Jurkat, Clone E6-1 (cell line): ENCODE measurements around the gene MOB1B.
A peak's percentile ranks its signal among the peaks of the same experiment; 100 is the strongest.

Experiments
- DNase-seq: peaks from one replicate; pipeline ENCODE4 v3.0.0-alpha.2; 2011; ENCODE audit warnings: low read depth, low spot score
- H3K4me3 ChIP-seq: 2 replicates; pipeline ENCODE4 v1.5.1; 2011; ENCODE audit warnings: mild to moderate bottlenecking, low read length, control low read depth, moderate library complexity

Gene MOB1B

DNA sequence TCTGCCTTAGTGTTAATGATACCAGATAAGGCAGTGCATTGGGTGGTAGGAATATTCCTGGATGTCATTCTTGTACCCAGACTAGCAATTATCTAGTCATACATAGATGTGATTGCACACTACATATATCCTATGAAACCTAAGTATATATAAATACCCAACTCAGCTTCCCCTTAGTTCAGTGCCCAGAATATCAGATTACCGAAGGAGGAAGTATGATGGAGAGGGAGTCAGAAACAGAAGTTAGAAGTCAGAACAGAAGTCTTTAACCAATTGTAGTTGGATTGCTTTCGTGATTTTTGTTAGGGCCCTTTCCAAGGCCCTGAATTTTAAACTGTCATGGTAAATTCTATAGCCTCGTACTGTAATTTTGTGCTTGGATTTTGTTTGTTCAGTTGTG, 42.9 kb downstream of the MOB1B start:
- no peak overlapping the region for H3K4me3 ChIP-seq
- no peak for DNase-seq

DNA sequence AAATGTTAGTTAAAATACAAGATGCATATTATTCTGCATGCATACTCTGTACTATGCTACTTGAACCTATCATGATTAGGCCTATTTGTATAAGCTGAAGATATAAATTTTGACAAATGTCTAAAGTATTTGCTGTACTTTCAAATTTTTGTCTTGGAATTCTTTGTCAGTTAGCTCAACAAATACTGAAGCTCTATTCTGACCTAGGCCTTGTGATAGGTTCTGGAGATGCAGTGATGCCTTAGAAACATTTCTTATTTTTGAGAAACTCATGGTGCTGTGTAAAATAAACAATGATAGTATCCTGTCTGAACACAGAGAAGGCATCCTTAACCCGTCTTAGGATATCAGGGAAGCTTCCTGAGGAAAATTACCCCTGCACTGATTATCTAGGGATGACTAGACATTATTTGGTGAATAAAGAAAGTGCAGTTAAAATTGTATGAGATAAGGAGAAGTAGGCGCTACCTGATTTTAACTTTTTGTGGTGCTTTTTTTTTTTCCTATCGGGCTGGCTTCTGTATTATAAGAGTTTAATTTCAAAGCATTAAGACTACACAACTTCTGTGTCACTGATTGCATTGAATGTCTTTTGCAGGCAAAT, 43.4 kb downstream of the MOB1B start:
- no peak overlapping the region for H3K4me3 ChIP-seq
- DNase-seq, result no peak

DNA sequence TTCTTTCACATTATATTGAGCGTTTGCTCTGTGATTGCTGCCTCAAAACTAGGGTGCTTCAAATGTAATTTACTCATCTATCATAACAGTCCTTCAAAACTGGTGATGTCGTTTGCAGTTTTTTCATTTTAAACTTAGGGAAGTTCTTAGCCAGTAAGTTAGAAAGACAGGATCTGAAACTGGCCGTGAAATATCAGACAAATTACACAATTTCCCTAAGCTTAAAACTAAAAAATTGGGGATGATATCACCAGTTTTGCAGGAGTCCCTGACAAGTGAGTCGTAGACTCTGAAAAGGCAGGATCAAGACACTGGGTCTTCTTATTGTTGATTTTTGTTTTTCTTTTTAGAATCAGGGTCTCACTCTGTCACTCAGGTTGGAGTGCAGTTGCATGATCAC, 44.8 kb downstream of the MOB1B start:
- no peak for DNase-seq
- no peak overlapping the region for H3K4me3 ChIP-seq

DNA sequence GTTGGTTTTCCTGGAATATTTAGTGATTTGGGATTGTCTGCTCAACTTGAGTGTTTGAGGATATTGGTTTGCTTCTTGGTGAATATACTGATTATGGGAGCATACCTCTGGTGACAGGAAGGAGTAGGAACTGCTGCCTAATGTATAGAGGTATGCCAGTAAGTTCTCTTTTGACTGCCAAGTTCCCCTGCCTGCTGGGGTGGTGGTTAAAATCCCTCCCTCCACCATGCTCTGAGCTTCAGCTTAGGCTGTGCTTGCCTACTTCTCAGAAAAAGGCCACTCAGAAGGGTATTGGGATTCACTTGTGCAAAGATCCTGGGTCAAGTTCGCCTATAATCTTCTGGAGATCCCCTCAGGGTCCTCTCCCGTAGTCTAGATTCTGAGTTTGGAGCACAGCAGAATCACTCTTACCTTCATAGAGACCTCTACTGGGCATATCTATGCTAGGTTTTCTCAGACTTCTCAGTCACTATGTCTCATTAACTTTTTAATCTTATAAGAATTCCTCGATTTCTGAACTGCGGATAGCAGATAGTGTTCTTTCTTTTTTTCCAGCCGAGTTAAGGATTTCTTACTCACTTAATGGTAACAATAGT, 46.6 kb downstream of the MOB1B start:
- H3K4me3 ChIP-seq, result no peak overlapping the region
- no peak for DNase-seq

DNA sequence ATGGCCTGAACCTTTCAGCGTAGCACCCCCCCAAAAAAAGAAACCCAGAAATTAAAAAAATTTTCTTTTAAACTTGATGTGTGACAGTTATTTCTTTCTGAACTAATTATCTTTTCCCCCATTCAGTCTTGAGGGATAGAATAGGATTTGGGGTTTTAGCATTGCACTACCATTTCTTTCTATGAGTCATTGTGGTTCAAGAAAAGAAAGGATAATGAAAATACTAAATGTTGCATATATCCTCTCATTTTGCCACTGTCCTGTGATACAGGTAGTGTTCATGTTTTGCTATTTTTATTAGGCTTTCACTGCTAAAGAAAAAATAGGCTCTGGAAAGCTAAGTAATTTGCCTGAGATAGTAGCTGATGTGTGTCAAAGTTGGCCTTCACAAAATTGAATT, 51.9 kb downstream of the MOB1B start:
- no peak overlapping the region for H3K4me3 ChIP-seq
- no peak for DNase-seq

DNA sequence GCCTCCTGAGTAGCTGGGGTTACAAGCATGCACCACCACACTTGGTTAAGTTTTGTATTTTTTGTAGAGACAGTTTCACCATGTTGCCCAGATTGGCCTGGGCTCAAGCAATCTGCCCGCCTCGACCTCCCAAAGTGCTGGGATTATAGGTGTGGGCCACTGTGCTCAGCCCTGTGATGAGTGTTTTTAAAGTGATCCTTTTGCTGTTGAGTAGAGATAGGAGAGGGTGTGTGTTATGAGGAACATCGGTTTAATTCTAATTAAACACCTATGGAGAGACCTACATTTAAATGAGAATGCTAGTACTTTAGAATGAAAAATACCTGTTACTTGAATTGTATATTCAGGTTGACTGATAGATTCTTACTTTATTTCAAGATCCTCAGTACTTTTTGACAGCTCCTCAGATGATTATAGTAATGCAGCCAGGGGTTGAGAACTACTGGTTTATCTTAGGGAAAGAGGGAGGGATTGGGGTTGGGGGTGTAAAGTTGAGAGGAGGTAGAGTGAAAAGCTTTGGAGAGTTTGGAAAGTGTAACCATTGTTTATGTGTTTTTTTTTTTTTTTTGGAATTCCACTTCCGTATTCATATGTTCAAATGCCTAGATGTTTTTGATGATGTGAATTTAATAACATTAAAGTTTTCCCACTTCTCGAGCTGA, 54.5 kb downstream of the MOB1B start:
- DNase-seq, result no peak

DNA sequence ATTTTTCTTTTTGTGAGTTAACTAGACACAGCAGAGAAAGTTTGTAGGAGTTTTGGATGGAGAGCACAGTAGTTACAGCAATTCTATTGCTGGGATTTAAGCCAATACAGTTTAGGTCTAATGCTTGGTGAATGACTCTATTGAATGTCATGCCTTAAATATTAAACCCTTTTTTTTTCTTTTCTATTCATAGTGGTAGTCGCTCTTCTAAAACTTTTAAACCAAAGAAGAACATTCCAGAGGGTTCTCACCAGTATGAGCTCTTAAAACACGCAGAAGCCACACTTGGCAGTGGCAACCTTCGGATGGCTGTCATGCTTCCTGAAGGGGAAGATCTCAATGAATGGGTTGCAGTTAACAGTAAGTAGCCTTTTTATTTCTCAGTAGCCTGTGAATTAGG, 56.5 kb downstream of the MOB1B start:
- H3K4me3 ChIP-seq, result no peak overlapping the region
- DNase-seq, result no peak

More for the DNA sequence above, 54.5 kb downstream of the MOB1B start:
- no peak overlapping the region for H3K4me3 ChIP-seq

DNA sequence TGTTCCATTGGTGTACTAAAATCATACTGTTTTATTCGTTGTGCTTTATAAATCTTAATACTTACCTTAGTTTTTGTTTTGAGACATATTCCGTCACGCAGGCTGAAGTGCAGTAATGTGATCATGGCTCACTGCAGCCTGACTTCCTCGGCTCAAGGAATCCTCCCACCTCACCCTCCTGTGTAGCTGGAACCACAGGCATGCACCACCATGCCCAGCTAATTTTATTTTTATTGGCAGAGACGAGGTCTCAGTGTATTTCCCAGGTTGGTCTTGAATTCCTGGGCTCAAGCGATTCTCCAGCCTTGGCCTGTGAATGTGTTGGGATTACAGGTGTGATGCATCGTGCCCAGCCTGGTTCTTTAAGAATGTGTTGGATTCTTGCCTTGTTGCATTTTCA, 66.9 kb downstream of the MOB1B start:
- no peak for DNase-seq
- no peak overlapping the region for H3K4me3 ChIP-seq

DNA sequence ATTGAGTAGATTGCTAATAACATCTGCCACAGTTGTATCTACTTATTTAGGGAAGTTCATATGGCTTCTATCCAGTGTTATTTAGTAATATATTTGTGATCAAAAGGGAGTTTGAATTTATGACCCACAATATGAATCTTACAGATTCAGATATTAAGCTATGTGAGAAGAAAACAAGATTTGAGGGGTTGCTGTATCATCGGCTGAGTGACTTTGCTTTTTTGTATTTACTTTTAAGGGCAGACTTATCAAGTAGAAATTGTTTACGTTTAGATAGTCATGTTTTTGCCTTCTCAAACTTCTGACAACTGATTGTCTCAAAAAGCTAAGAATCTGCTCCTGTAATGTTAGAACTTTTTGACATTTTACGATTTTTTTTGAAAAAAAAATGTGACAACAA, 74.1 kb downstream of the MOB1B start:
- no peak overlapping the region for H3K4me3 ChIP-seq
- DNase-seq, result no peak

DNA sequence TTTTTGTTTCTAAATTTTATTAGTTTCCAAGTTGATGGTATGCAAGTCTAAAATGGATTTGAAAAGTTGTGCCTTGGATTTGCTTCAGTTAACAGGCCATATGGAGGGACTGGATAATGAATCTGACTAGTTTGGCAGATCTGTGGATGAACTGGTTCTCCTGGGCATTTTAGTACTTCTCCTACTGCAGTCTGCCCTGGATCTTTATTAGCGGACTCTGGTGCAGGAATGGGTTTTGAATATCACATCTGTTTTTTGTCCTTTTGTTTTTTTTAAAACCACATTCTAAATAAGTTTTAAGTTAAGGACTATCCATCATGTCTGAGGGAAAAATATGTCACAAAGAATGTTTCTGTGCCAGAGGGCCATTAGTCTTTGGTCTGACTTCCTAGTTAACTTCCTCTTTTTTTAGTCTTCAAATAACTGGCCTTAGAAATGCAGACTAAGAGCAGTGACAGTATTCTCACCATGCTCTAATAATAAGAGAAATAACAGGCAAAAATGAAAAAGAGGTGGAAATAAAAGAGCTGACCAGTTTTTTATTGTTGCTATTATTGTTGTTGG, 77.4 kb downstream of the MOB1B start:
- no peak overlapping the region for H3K4me3 ChIP-seq
- DNase-seq, result no peak

DNA sequence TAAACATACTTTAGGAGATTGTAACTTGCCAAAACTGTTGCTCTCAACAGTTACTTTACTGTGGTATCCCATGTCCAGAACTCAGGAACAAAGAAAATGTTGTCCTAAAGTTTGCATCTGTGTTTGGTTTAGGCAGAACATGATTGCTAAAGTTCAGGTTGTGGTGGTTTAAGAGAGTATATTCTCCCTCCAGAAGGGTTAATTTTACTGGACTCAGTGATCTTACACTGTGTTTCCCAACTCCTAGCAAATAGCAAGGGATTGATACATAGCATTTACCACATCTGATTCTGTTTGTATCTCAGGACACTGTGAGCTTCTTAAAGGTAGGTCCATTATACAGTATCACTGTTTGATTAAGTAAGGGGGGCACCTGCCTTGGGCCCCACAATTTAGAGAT, 78.0 kb downstream of the MOB1B start:
- no peak overlapping the region for H3K4me3 ChIP-seq
- DNase-seq, result no peak

DNA sequence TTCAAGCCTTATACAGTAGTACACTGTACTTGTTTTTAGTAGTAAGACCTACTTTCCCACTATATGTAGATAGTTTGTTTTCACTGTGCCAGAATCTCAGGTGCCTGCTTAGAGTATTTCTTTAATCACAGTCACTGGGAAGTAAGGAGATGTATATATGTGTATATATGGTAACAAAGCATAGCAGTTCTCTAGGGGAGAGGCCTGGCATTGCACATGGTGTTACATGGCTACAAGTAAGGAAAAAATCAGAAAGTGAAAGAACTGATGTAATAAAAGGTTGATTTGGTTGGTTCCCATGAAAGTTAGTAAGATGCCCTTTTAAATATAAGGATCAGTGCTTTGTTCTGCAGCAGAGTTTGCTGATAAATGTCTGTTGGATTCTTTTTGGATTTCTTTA, 81.9 kb downstream of the MOB1B start:
- no peak overlapping the region for H3K4me3 ChIP-seq
- no peak for DNase-seq

DNA sequence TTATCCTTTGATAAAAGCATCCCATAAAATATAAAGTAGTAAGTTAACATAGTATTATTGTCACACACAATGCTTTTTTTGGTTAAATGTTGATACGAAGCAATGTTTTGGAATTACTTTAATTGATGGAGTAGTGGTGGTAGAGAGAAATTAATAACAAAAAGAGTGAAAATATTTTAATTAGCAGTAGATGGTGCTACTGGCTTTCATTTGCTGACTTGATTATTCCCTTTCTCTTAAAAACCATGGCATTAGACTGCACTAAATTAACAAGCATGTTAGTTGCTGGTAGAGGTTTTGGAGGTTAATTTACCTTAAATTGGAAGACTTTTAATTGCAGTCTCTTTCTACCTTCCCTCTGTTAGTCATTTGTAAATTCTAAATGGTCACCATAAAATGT, 82.4 kb downstream of the MOB1B start:
- no peak overlapping the region for H3K4me3 ChIP-seq
- no peak for DNase-seq

DNA sequence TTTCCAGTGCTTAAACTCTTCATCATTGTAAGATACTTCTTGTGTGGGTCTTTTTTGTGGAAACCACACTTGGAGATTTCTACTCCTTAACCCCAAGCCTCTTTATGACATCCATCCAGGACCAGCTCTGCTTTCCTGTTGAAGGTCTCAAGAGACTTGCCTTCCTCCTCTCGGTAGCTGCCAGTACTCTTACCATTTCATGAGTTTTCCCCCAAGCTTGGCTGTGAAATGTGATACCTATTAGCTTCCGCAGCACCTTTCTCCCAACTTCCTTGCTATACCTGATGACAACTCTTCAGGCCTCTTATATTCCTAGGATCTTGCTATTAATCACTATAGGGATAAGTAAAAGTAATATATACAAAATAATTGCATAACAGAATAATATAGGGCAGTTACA, 89.4 kb downstream of the MOB1B start:
- no peak overlapping the region for H3K4me3 ChIP-seq
- no peak for DNase-seq

DNA sequence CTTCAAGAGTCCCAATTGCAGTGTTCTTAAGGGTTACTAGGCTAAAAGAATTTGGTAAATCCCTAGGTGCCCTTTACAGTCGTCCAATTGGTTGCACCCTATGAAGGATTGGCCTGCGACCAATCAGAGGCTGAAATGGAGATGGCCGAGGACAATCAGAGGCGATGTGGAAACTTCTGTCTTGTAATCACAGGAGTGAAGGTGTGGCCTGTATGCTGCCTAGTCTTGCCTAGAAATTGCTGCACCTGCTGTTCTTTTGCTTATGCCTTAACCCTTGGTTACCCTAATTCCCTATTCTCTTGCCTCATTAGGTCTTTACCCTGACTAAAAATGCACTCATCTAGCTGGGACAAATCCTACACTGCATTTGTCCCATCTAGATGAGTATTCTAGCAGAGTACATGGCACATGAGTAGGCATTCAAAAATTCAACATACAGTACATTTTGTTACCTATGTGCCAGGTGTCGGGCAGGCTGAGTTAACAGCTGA, 90.3 kb downstream of the MOB1B start:
- no peak for DNase-seq
- H3K4me3 ChIP-seq, result peak overlapping the region; percentile 93

DNA sequence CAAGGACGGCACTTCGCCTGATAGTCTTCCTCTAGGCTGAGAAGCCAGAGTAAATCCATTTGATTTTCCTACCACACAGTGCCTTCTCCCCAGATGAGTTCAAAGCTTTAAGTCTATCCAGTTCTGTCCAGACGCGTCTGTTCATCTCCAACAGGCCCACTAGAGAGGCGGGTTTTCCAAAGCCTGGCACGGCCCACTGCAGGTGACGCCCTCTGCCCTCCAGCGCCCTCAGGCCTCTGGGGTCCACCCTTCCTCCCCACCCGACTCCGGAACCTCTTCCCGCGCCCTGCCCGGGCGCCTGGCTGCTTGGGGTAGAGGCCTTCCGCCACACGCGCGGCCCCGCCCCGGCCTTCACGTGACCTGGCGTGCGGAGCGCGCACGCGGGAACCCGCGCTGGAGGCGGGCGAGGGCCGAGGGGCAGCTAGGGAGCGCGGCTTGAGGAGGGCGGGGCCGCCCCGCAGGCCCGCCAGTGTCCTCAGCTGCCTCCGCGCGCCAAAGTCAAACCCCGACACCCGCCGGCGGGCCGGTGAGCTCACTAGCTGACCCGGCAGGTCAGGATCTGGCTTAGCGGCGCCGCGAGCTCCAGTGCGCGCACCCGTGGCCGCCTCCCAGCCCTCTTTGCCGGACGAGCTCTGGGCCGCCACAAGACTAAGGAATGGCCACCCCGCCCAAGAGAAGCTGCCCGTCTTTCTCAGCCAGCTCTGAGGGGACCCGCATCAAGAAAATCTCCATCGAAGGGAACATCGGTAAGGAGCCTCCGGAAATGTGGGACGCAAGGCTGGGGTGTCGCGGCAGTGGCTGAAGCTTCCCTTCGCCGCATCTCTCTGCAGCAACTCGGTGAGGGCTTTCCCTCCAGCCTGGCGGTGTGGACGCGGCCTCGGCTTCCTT, 91.3 kb downstream of the MOB1B start, which contains the start of gene DCK:
DCK (plus strand) TSS at position 469 of the 888 bp plus-strand sequence; CDS start at position 656, 187 bp downstream.
- H3K4me3 ChIP-seq, result peak within 1 kb of the TSS; percentile 93
- DNase-seq, result peak; percentile 86

DNA sequence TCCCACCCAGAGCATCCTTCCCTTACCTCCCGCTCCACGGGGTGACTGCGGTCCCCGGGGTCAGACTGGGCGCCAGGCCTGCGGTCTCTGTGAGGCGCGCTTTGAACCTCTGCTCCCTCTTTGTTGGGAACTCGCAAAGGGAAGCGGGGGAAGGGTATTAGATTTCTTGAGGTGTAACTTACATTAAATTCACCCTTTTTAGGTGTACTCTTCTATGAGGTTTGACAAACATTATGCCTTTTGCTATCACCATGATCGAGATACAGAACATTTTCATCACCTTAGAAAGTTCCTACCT, 91.8 kb downstream of the MOB1B start:
- peak overlapping the region; percentile 93 for H3K4me3 ChIP-seq
- no peak for DNase-seq

DNA sequence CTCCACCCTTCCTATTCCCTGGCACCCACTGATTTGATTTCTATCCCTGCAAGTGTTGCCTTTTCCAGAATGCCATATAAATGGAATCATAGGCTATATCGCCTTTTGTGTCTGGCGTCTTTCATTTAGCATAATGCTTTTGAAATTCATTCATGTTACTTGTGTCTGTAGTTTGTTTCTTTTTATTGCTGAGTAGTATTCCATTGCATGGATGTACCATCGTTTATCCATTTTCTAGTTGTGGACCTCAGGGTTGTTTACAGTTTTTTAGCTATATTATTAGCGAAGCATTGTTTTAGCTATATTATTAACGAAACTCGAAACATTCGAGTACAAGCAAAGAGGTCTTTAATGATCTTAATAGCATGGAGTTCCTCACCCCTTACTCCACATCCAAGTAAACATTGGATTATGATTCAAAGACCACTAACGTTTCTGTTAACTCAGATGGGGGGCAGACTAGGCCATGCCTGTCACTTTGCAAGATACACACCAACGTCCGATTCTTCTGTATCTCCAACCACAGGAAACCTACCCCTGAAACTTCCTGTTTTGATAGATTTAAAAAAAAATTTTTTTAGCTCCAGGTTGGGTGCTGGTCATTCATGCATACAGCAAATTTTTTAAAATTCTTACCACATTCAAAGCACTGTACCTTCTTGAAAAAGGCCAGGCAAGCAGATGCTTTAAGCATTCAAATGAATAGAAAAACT, 92.4 kb downstream of the MOB1B start:
- peak overlapping the region; percentile 93 for H3K4me3 ChIP-seq
- no peak for DNase-seq

DNA sequence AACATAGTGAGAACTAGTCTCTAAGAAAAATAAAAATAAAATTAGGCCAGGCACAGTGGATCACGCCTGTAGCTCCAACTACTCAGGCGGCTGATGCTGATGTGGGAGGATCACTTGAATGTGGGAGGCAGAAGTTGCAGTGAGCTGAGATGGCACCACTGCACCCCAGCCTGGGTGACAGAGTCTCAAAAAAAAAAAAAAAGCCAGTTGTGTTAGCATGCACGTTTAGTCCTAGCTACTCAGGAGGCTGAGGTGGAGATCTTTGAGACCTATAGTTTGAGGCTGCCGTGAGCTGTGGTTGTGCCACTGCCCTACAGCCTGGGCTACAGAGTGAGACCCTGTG, 93.8 kb downstream of the MOB1B start:
- H3K4me3 ChIP-seq, result peak overlapping the region; percentile 93
- DNase-seq, result no peak
